GM21717 (cell line): ENCODE data around the gene PEPD.
"Not testable (repeated sequence)": the region's sequence is repeated elsewhere in the genome, so short reads cannot be mapped to it uniquely, and the experiment has no call there.

Experiments
- ATAC-seq: cut with Tn5 transposase; IDR thresholded peaks from one replicate; pipeline ENCODE4 v1.9.1; 2021; ENCODE audit warnings: mild to moderate bottlenecking, moderate library complexity; ENCODE audit not compliant: unreplicated experiment

The PEPD gene

GRCh38 chr19:33479570-33479969, 42.0 kb downstream of the PEPD start:
- not testable (repeated sequence) for ATAC-seq

- ATAC-seq = no peak
Measured at GRCh38 chr19:33477781-33478180, 43.8 kb downstream of the PEPD start.

- ATAC-seq = no peak
Measured at GRCh38 chr19:33476151-33476707, 45.4 kb downstream of the PEPD start.

GRCh38 chr19:33473653-33474305, 47.8 kb downstream of the PEPD start:
- no peak for ATAC-seq

- no peak for ATAC-seq
Measured at GRCh38 chr19:33472691-33473652, 48.6 kb downstream of the PEPD start.

GRCh38 chr19:33472226-33472625, 49.4 kb downstream of the PEPD start:
- no peak for ATAC-seq

GRCh38 chr19:33471111-33471996, 50.2 kb downstream of the PEPD start:
- ATAC-seq = no peak

GRCh38 chr19:33470686-33471085, 50.9 kb downstream of the PEPD start:
- ATAC-seq = no peak

- ATAC-seq = no peak
Measured at GRCh38 chr19:33470040-33470330, 51.6 kb downstream of the PEPD start.

GRCh38 chr19:33469171-33470039, 52.2 kb downstream of the PEPD start:
- ATAC-seq = no peak

- no peak for ATAC-seq
Measured at GRCh38 chr19:33468361-33469170, 53.0 kb downstream of the PEPD start.

- ATAC-seq = no peak
Measured at GRCh38 chr19:33467851-33468250, 53.7 kb downstream of the PEPD start.

GRCh38 chr19:33465834-33466233, 55.8 kb downstream of the PEPD start:
- no peak for ATAC-seq

- ATAC-seq = no peak
Measured at GRCh38 chr19:33465371-33465770, 56.2 kb downstream of the PEPD start.

- no peak for ATAC-seq
Measured at GRCh38 chr19:33464733-33465115, 56.9 kb downstream of the PEPD start.

- ATAC-seq = no peak
Measured at GRCh38 chr19:33464010-33464732, 57.4 kb downstream of the PEPD start.

- ATAC-seq = no peak
Measured at GRCh38 chr19:33463199-33463598, 58.4 kb downstream of the PEPD start.

GRCh38 chr19:33462112-33462791, 59.3 kb downstream of the PEPD start:
- ATAC-seq = no peak
